Measurements from ENCODE around the gene SEMA5B.

Gene SEMA5B

GRCh38 chr3:123060054-123060453 is 32.5 kb upstream of the SEMA5B start:
- H3K4me3 ChIP-seq (ENCODE audit: control insufficient read depth, low read depth, low read length) = no peak overlapping the region
- TF ChIP-seq CTCF (IDR thresholded peaks at IDR 0.05; ENCODE audit: control insufficient read depth, insufficient read depth, low read depth, low read length, missing control alignments) = no peak
- DNase-seq (ENCODE audit: low read depth) = no peak

GRCh38 chr3:123058505-123058904 is 30.9 kb upstream of the SEMA5B start:
- H3K4me3 ChIP-seq (ENCODE audit: control insufficient read depth, low read depth, low read length) = no peak overlapping the region
- no peak for TF ChIP-seq CTCF (IDR thresholded peaks at IDR 0.05; ENCODE audit: control insufficient read depth, insufficient read depth, low read depth, low read length, missing control alignments)
- DNase-seq (ENCODE audit: low read depth) = no peak

GRCh38 chr3:123055352-123055751 is 27.8 kb upstream of the SEMA5B start:
- H3K4me3 ChIP-seq (ENCODE audit: control insufficient read depth, low read depth, low read length) = no peak overlapping the region
- no peak for TF ChIP-seq CTCF (IDR thresholded peaks at IDR 0.05; ENCODE audit: control insufficient read depth, insufficient read depth, low read depth, low read length, missing control alignments)
- no peak for DNase-seq (ENCODE audit: low read depth)

GRCh38 chr3:123054931-123055330 is 27.4 kb upstream of the SEMA5B start:
- no peak for DNase-seq (ENCODE audit: low read depth)
- H3K4me3 ChIP-seq (ENCODE audit: control insufficient read depth, low read depth, low read length) = no peak overlapping the region
- no peak for TF ChIP-seq CTCF (IDR thresholded peaks at IDR 0.05; ENCODE audit: control insufficient read depth, insufficient read depth, low read depth, low read length, missing control alignments)

GRCh38 chr3:123054109-123054778 is 26.7 kb upstream of the SEMA5B start:
- no peak overlapping the region for H3K4me3 ChIP-seq (ENCODE audit: control insufficient read depth, low read depth, low read length)
- TF ChIP-seq CTCF (IDR thresholded peaks at IDR 0.05; ENCODE audit: control insufficient read depth, insufficient read depth, low read depth, low read length, missing control alignments) = no peak
- no peak for DNase-seq (ENCODE audit: low read depth)

- DNase-seq (ENCODE audit: low read depth) = no peak
- no peak for TF ChIP-seq CTCF (IDR thresholded peaks at IDR 0.05; ENCODE audit: control insufficient read depth, insufficient read depth, low read depth, low read length, missing control alignments)
- no peak overlapping the region for H3K4me3 ChIP-seq (ENCODE audit: control insufficient read depth, low read depth, low read length)
These were observed 25.5 kb upstream of the SEMA5B start for GRCh38 chr3:123053107-123053506.
